ENCODE measurements around the gene ADARB1.

ADARB1 gene

DNA sequence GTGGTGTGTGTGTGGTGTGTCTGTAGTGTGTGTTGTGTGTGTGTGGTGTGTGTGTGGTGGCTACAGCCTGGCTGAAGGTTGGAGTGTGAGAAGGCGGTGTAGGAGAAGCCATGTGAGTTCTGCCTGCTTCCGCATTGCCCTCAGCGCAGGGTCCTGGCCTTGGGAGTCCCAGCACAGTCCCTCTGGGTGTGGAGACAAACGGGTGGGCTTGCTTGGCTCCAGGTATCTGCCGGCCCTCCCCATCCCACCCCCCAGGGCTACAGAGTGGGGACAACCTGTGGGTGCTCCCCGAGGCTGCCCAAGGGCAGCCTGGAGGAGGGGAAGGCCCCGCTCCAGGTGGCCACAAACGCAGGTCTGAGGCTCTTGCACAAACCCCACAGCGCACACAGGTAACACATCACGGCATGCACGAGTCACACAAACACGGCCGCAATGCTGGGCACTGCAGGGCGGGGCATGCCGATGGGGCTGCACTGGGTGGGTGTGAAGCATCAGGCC is 31.7 kb upstream of the ADARB1 start:
- TF ChIP-seq, protein P1, sequence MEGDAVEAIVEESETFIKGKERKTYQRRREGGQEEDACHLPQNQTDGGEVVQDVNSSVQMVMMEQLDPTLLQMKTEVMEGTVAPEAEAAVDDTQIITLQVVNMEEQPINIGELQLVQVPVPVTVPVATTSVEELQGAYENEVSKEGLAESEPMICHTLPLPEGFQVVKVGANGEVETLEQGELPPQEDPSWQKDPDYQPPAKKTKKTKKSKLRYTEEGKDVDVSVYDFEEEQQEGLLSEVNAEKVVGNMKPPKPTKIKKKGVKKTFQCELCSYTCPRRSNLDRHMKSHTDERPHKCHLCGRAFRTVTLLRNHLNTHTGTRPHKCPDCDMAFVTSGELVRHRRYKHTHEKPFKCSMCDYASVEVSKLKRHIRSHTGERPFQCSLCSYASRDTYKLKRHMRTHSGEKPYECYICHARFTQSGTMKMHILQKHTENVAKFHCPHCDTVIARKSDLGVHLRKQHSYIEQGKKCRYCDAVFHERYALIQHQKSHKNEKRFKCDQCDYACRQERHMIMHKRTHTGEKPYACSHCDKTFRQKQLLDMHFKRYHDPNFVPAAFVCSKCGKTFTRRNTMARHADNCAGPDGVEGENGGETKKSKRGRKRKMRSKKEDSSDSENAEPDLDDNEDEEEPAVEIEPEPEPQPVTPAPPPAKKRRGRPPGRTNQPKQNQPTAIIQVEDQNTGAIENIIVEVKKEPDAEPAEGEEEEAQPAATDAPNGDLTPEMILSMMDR (IDR thresholded peaks at IDR 0.05; ENCODE audit: insufficient read depth, low read length, missing control alignments): no peak
- H3K4me3 ChIP-seq (ENCODE audit: low read depth, low read length): no peak overlapping the region
- POLR2A ChIA-PET: interaction anchor here (0.6 kb wide), 1 partner anchor 9 kb away, joined by 3 read pairs; no protein-coding TSS in a partner anchor
- CTCF ChIA-PET: no interaction called here
- DNase-seq (ENCODE audit: low read depth, low spot score): no peak

DNA sequence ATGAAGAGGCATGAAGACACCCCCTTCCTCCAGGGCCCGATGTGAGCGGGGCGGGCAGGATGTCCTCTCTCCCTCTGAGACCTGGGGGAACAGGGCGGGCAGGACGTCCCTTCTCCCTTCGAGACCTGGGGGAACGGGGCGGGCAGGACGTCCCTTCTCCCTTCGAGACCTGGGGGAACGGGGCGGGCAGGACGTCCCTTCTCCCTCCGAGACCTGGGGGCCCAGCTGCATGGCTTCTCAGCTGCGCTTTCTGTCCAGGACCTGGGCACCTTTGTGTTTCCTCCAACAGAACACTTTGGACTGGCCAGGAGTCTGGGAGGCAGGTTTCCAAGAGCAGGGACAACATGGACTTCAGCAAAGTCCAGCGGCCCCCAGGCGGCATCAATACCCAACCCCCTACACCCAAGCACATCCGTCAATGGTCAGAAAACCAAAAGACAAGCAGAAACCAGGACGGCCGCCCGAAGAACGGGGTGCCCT is 30.8 kb upstream of the ADARB1 start:
- no peak for DNase-seq (ENCODE audit: low read depth, low spot score)
- TF ChIP-seq, protein P1 (IDR thresholded peaks at IDR 0.05; ENCODE audit: insufficient read depth, low read length, missing control alignments): no peak
- H3K4me3 ChIP-seq (ENCODE audit: low read depth, low read length): no peak overlapping the region
- CTCF ChIA-PET: interaction anchor here (0.9 kb wide), 1 partner anchor 94 kb away, joined by 3 read pairs; no protein-coding TSS in a partner anchor
- POLR2A ChIA-PET: interaction anchor here (0.6 kb wide), 1 partner anchor 10 kb away, joined by 3 read pairs; no protein-coding TSS in a partner anchor

DNA sequence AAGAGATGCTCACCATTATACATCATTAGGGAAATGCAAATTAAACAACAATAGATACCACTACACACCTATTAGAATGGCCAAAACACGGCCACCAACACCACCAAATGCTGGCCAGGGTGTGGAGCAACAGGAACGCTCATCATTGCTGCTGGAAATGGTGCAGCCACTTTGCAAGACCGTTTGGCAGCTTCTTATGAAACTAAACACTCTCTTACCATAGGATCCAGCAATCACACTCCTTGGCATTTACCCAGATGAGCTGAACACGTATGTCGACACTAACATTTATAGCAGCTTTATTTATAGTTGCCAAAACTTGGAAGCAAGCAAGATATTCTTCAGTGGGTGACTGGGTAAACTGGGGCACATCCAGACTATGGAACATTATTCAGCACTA is 28.9 kb upstream of the ADARB1 start:
- POLR2A ChIA-PET: no interaction called here
- no peak for DNase-seq (ENCODE audit: low read depth, low spot score)
- H3K4me3 ChIP-seq (ENCODE audit: low read depth, low read length): no peak overlapping the region
- CTCF ChIA-PET: interaction anchor here (1.1 kb wide), 1 partner anchor 95 kb away, joined by 3 read pairs; no protein-coding TSS in a partner anchor
- TF ChIP-seq, protein P1 (IDR thresholded peaks at IDR 0.05; ENCODE audit: insufficient read depth, low read length, missing control alignments): no peak

DNA sequence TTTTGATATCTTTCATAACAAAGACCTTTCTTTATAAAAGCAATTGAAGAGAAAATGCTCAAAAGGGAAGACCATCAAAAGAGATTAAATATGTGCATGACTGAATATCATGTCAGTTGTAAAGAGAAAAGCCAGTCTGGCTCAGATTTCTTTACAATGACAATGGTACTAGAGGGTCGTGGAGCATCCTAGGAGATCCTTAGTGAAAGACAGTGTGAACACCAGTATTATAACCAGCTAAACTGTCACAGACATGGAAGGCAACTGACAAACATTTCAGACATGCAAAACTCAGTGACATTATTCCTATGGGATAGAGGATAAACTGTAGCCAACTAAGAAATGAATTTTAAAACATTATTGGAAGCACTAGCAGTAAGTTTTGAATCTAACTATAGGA is 27.1 kb upstream of the ADARB1 start:
- TF ChIP-seq, protein P1 (IDR thresholded peaks at IDR 0.05; ENCODE audit: insufficient read depth, low read length, missing control alignments): no peak
- POLR2A ChIA-PET: no interaction called here
- no peak overlapping the region for H3K4me3 ChIP-seq (ENCODE audit: low read depth, low read length)
- CTCF ChIA-PET: no interaction called here
- no peak for DNase-seq (ENCODE audit: low read depth, low spot score)

DNA sequence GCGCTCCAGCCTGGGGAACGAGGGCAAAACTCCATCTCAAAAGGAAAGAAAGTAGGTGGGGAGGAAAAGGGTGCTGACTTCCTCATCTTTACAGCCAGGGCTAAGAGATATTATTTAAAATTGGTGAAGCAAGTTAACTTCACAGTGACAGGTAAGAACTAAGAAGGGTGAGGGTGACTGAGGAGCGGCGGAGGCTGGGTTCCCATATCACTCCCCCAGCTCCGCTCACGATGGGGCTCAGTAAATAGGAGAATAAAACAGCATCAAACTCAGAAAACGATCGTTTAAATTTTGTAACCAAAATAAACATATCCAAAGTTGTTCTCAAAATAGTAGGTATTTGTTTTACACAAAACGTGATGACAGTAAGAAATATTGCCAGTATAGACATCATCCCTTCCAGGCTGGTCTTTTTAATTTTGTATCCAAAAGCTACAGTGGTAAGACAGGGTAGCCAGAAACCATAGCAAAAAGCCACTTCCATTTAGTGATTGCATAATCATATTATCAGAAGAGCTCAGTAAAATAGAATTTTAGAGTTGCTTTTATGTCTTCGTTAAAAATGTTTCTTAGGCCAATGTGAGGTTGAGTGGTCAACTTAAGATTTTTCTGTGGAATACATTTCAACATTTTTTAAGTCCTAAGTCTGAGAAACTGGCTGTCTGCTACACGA is 26.2 kb upstream of the ADARB1 start:
- TF ChIP-seq, protein P1 (IDR thresholded peaks at IDR 0.05; ENCODE audit: insufficient read depth, low read length, missing control alignments): no peak
- no peak for DNase-seq (ENCODE audit: low read depth, low spot score)
- ChIA-PET POLR2A (no interaction called here), CTCF (interaction anchor here (1.0 kb wide), 1 partner anchor 32 kb away, joined by 3 read pairs; no protein-coding TSS in a partner anchor)
- H3K4me3 ChIP-seq (ENCODE audit: low read depth, low read length): no peak overlapping the region

DNA sequence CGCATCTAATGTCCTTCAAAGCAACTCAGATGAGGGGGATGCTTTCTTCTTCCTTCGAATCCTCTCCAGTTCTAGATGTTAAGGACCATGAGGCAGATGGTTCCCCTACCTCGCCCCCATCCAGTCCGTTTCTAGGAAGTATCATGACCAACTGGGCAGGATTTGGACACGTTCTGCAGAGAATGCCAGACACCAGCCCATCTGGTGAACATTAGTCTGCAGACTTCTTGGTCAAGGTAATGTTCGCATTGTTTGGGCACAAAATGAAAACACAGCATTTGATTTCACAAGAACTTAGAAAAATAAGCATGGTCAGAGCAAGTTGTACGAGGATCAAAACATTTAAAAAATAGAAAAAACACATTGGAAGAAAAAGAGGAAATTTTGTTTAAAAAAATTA is 25.4 kb upstream of the ADARB1 start:
- H3K4me3 ChIP-seq (ENCODE audit: low read depth, low read length): no peak overlapping the region
- DNase-seq (ENCODE audit: low read depth, low spot score): no peak
- TF ChIP-seq, protein P1 (IDR thresholded peaks at IDR 0.05; ENCODE audit: insufficient read depth, low read length, missing control alignments): no peak
- ChIA-PET CTCF (interaction anchor here (1.0 kb wide), 1 partner anchor 33 kb away, joined by 3 read pairs; no protein-coding TSS in a partner anchor), POLR2A (no interaction called here)
